A673 (cell line): ENCODE data around the gene PRKAG2. TPM values are rescaled to one million over a fixed set of nuclear protein-coding genes. Genes with fewer than 3 reads are reported as not detected.

Experiments
- BruUV-seq: library from RNA; stranded (reverse); fragments of 400-500 nt; replicated peaks from 2 replicates; lab custom pipeline; 2021; lab: Mats Ljungman, UMichigan
- CTCF ChIA-PET: fragments of 300-600 bp; sonication (Branson Sonifier 250); formaldehyde crosslinking; loops from one replicate; lab custom pipeline; 2022; ENCODE audit warnings: antibody characterized with exemption; lab: Charles Lee
- POLR2A ChIA-PET: fragments of 300-600 bp; sonication (Branson Sonifier 250); formaldehyde crosslinking; loops from one replicate; lab custom pipeline; 2022; ENCODE audit warnings: antibody characterized with exemption; ENCODE audit not compliant: low non-redundant PET; lab: Charles Lee
- DNase-seq: peaks from one replicate; pipeline ENCODE4 v3.0.0-alpha.2; 2015; ENCODE audit warnings: low spot score
- H3K27ac ChIP-seq: fragments of 200-600 bp; sonication (generic); 2 replicates; pipeline ENCODE4 v1.5.1; 2016; ENCODE audit warnings: mixed run types, low read depth, mild to moderate bottlenecking, mixed read lengths, antibody characterized with exemption, low read length; ENCODE audit not compliant: poor library complexity, severe bottlenecking
- H3K27me3 ChIP-seq: fragments of 200-600 bp; sonication (generic); replicated peaks from 2 replicates; pipeline ENCODE4 v1.6.1; 2017; ENCODE audit warnings: mixed run types, low read depth, mild to moderate bottlenecking, mixed read lengths, antibody characterized with exemption, low read length; ENCODE audit not compliant: insufficient read depth, poor library complexity
- H3K36me3 ChIP-seq: fragments of 200-600 bp; sonication (generic); 2 replicates; pipeline ENCODE4 v1.6.1; 2016; ENCODE audit warnings: mixed run types, mild to moderate bottlenecking, mixed read lengths, antibody characterized with exemption, low read length; ENCODE audit not compliant: insufficient read depth, poor library complexity, severe bottlenecking
- H3K4me1 ChIP-seq: fragments of 200-600 bp; sonication (generic); 2 replicates; pipeline ENCODE4 v1.6.1; 2017; ENCODE audit warnings: mixed run types, mild to moderate bottlenecking, mixed read lengths, antibody characterized with exemption, low read length; ENCODE audit not compliant: insufficient read depth, poor library complexity, severe bottlenecking
- H3K4me3 ChIP-seq: fragments of 200-600 bp; sonication (generic); 2 replicates; pipeline ENCODE4 v1.5.1; 2016; ENCODE audit warnings: low read depth, mixed run types, mild to moderate bottlenecking, mixed read lengths, low read length; ENCODE audit not compliant: poor library complexity, severe bottlenecking
- H3K9me3 ChIP-seq: fragments of 200-600 bp; sonication (generic); 2 replicates; pipeline ENCODE4 v1.6.1; 2016; ENCODE audit warnings: mixed run types, low read depth, mild to moderate bottlenecking, mixed read lengths, antibody characterized with exemption, low read length; ENCODE audit not compliant: poor library complexity, severe bottlenecking
- CTCF ChIP-seq: fragments of 300-800, 200-600 bp; sonication (generic); conservative IDR thresholded peaks from 2 replicates; pipeline ENCODE4 v1.5.1; 2017; ENCODE audit warnings: low read depth, mild to moderate bottlenecking, antibody characterized with exemption, low read length, moderate library complexity, mixed read lengths
- EZH2 ChIP-seq: fragments of 200-600 bp; sonication (generic); IDR thresholded peaks from 2 replicates; pipeline ENCODE4 v1.6.1; 2017; ENCODE audit warnings: borderline replicate concordance, low read depth, mild to moderate bottlenecking, mixed read lengths, antibody characterized with exemption, low read length; ENCODE audit not compliant: poor library complexity, severe bottlenecking
- intact Hi-C: fragments of 100-400 bp; cut with micrococcal nuclease; formaldehyde crosslinking; loops from one replicate; pipeline ENCODE4 v1.10.0; 2022; ENCODE audit not compliant: unreplicated experiment
- total RNA-seq: library from RNA; stranded (reverse); gene quantifications from 2 replicates; pipeline ENCODE4 v1.2.3, GENCODE V29; 2021

Gene PRKAG2
- total RNA-seq, 1 experiment from 2014 or later, result 11.6 TPM

- Histone ChIP-seq H3K4me1 (peaks cover 14% of the 10 kb centered on the region), H3K36me3 (no peaks in the 10 kb centered on the region), H3K4me3 (no peak overlapping the region), H3K27ac (no peak overlapping the region), H3K9me3 (no peaks in the 10 kb centered on the region), H3K27me3 (no peaks in the 10 kb centered on the region)
- BruUV-seq, result no TSS peak
- intact Hi-C loops, result no loop called here
- CTCF ChIA-PET, result no interaction called here
- TF ChIP-seq EZH2, result no peak
- TF ChIP-seq CTCF, result no peak
- POLR2A ChIA-PET, result no interaction called here
- no peak for DNase-seq
Observed at GRCh38 chr7:151769188-151769821, 107.6 kb downstream of the PRKAG2 start.

GRCh38 chr7:151768805-151769187 lies 108.1 kb downstream of the PRKAG2 start:
- peaks cover 14% of the 10 kb centered on the region for H3K4me1 ChIP-seq
- no peak overlapping the region for H3K4me3 ChIP-seq
- DNase-seq, result no peak
- no peaks in the 10 kb centered on the region for H3K9me3 ChIP-seq
- no peaks in the 10 kb centered on the region for H3K36me3 ChIP-seq
- no TSS peak for BruUV-seq
- TF ChIP-seq EZH2 (no peak), CTCF (no peak)
- intact Hi-C loops, result no loop called here
- no peaks in the 10 kb centered on the region for H3K27me3 ChIP-seq
- H3K27ac ChIP-seq, result no peak overlapping the region
- POLR2A ChIA-PET, result no interaction called here
- CTCF ChIA-PET, result no interaction called here

- no peak for TF ChIP-seq CTCF
- TF ChIP-seq EZH2, result no peak
- ChIA-PET POLR2A (interaction anchor here (0.9 kb wide), 1 partner anchor 87 kb away, joined by 3 read pairs; no protein-coding TSS in a partner anchor), CTCF (no interaction called here)
- peaks cover 14% of the 10 kb centered on the region for H3K4me1 ChIP-seq
- no peak overlapping the region for H3K4me3 ChIP-seq
- no peaks in the 10 kb centered on the region for H3K27me3 ChIP-seq
- H3K9me3 ChIP-seq, result no peaks in the 10 kb centered on the region
- no peaks in the 10 kb centered on the region for H3K36me3 ChIP-seq
- intact Hi-C loops, result no loop called here
- DNase-seq, result no peak
- H3K27ac ChIP-seq, result no peak overlapping the region
- no TSS peak for BruUV-seq
Observed at GRCh38 chr7:151767557-151767956, 109.4 kb downstream of the PRKAG2 start.
